HG03108 (cell line): Measurements from ENCODE around the gene RAB17.
A peak's percentile ranks its signal among the peaks of the same experiment; 100 is the strongest.

Source experiments
- ATAC-seq: cut with Tn5 transposase; IDR thresholded peaks from one replicate; pipeline ENCODE4 v1.9.1; 2021; ENCODE audit warnings: moderate library complexity; ENCODE audit not compliant: unreplicated experiment

Gene RAB17

DNA sequence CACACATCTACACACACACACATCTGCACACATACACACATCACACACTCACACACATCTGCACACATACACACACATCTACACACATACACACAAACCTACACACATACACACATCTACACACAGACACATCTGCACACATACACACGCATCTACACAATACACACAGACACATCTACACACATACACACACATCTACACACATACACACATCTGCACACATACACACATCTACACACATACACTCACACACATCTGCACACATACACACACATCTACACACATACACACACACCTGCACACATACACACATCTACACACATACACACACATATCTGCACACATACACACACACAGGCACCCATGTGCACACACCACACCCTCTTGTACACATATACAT, 24.6 kb downstream of the RAB17 start:
- no peak for ATAC-seq

DNA sequence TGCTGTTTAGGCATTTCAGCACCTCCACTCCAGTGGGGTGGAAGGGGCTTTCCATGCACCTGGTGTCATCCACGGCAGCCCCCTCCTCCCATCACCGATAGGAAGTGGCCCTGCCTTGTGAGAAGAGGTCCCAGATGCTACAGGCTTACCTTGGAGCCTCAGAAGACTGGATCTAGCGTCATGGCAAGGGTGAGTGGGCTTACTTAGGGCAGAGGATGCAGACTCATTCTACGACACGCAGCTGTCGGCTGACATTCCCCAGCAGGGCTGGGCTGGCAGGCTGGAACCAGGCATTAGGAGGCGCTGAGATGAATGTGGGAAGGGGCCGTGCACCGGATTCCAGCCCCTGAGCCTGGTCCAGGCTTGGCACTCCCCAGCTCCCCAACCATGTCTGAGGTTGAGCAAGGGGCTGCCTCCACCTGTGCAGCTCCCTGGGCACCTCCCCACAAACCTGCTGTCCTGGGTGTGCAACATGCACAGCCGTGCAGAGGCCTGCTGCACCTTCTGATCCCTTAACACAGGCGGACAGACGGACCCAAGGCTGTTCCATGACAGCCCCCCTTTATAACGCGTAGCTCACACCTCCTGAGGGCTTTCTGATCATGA, 25.9 kb downstream of the RAB17 start:
- no peak for ATAC-seq

DNA sequence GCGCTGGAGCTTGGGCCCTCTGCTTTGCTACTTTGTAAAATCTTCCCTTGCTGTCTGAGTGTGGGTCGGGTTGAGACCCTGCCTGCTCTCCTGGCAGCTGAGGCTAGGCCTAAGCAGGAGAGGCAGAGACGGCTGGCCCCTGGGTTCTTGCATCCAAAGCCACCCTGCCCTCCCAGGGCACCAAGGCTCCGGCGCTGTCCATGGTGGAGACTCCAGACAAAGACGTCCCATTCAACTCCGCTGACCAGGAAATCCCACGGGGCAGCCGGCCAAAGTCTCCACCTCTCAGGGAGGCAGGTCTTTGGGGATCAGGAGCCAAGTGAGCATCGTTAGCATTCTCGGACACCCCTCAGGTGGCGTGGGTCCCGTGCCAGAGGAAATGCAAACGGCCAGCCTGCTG, 26.7 kb downstream of the RAB17 start:
- ATAC-seq = no peak

DNA sequence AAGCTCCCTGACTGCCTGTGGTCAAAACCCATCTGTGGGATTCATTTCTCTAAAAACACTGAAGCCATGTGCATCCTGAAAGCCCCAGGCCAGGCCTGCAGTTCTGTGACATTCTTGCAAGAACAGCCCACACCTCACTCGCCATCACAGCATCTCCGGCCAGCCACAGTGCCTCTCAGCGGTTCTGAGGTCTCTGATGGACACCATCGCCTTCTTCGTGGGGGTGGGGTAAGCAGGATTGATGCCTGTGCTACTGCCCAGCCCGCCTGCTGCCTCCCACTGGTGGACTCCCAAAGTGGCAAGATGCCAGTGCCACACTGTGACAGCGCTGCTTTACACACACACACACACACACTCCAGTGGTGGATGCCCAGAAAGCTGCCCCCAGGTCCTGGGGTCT, 29.3 kb downstream of the RAB17 start:
- ATAC-seq = no peak

DNA sequence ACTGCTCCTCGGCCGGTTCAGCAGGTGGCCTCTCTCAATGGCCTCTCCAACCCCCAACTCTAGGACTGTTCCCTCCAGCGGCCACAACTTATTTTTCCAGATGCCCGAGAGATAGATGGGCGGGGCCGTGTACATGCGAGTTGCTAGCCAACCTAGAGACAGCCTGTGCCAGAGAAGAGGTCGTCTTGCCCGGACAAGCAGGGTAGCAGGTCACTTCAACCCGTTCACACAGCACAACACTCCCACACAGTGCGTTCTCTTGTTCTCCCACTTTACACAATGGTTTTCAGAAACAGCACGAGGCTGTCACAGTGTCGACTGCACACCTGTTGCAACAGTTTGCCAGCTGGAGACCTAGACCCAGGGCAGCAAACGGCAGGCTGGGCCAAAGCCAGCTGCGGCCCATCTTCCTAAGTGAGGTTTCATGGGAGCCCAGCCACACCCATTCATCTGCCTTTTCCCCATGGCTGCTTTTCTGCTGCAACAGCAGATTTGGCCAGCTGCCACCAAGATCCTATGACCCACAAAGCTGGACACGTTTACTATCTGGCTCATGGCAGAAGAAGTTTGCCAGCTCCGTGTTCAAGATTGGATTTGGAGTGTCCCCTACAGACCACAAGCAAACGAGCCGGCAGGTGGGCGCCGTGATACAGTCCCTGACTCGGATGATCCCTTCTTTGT, 31.4 kb downstream of the RAB17 start:
- no peak for ATAC-seq

DNA sequence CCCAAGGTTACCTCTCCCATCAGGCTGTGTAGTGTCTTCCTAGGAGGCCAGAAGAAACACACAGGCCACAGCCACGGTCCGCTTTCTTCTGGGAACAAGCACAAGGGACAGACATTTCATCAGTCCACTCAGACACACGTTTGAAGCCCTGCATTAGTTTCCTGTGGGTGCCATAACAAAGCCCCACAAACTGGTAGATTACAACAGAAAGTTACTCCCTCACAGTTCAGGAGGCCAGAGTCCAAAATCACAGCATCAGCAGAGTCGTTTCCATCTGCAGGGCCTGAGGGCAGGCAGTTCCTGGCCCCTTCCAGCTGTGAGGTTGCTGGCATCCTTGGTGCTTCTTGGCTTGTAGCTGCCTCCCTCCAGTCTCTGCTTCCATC, 32.9 kb downstream of the RAB17 start:
- ATAC-seq = peak; percentile 17

DNA sequence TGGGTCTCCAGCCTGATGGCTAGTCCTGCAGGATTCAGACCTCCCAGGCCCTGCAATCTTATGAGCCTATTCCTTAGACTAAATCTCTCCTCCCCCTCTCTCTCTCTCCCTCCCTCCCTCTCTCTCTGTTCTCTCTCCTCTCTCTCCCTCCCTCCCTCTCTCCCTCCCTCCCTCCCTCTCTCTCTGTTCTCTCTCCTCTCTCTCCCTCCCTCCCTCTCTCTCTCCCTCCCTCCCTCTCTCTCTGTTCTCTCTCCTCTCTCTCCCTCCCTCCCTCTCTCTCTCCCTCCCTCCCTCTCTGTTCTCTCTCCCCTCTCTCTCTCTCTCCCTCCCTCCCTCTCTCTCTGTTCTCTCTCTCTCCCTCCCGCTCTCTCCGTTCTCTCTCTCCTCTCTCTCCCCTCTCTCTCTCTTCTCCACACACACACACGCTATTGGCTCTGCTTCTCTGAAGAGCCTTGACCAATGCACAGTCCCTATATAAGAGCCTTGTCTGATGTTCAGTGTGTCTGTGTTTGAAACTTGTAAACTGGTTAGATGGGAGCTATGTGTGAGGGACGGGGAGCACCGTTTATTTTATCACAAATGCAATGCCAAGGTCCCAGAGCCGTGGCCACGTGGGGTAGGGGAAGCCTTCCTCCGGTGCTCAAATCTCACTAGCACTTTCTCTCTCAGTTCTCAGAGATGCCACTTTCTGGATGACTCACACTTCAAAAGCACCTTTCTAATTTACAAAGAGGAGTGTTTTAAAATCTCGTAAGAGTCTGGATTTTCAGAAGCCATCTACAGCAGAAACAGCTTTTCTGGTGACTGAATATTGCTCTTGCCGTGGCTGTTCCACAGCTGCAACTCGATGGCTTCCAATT, 33.5 kb downstream of the RAB17 start:
- ATAC-seq = peak; percentile 91

DNA sequence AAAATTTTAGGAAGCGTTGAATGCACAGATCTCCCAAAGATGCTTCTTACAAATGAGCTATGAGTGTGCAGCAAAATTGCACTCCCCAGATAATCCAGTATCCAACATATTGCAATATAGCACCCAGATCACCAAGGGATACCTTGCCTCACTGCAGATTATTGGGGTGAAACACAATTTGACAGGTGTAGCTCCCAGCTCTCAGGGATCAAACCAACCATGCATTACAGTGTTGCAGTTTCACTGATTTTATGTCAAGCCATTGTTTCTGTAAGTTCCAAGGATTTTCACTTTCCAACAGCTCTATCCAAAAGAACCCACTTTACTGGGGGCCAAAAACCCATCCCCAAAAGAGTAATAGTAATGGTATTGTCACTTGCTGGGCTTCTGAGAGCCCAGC, 35.0 kb downstream of the RAB17 start:
- ATAC-seq = no peak

DNA sequence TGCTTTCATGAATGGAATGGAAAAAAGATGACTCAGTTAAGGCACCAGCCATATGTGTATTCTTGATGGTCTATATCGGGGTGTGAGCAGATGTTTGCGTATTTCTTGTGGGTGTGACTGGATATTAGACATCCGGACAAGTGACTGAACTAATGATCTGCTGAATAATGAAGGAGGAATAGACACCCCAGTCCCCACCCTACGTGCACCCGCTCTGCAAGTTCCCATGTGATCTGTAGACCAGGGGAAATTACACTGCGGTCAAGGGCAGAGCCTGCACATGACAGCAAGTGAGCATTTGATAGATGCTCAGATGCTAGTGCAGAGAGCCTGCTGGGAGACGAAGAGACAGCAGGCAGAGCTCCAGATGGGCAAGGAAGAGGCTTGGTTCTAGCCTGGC, 36.6 kb downstream of the RAB17 start:
- no peak for ATAC-seq

DNA sequence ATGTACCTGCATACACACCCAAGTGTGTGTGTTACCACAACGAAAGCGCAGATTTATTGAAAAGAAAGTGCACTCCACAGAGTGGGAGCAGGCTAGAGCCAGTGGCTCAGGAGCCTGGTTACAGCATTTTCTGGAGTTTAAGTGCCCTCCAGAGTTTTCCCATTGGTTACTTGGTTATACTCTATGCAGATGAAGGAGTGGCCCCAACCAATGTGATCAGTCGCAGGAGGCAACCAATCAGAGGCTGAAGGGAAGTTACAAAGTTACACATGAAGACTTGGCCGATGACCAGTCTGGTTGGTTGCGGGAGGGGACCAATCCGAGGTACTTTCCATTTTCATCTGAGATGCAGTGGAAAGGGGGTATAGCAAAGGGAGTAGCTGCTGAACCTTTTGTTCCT, 37.6 kb downstream of the RAB17 start:
- no peak for ATAC-seq

DNA sequence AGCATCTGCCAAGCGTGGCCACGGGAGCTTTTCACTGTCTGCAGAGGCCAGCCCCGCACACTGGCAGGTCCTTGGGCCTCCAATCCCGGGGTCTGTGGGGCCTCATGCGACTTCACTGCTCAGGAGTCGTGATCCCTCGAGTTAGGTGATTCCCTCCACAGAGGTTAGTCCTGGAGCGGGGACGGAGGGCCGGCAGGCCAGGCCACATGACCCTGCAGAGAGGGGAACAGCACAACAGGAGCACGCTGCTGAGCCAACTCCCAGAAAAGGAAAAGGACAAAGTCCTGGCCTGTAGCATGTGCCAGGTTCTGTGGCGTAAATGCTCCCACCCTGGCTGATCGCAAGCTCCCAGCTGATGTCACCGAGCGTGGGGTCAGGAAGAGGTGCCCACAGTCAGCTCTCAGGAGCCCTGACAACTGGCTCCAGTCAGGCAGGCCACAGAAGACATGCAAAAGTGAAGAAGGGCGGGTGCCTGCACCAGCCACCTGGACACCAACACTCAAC, 39.4 kb downstream of the RAB17 start:
- ATAC-seq = no peak

DNA sequence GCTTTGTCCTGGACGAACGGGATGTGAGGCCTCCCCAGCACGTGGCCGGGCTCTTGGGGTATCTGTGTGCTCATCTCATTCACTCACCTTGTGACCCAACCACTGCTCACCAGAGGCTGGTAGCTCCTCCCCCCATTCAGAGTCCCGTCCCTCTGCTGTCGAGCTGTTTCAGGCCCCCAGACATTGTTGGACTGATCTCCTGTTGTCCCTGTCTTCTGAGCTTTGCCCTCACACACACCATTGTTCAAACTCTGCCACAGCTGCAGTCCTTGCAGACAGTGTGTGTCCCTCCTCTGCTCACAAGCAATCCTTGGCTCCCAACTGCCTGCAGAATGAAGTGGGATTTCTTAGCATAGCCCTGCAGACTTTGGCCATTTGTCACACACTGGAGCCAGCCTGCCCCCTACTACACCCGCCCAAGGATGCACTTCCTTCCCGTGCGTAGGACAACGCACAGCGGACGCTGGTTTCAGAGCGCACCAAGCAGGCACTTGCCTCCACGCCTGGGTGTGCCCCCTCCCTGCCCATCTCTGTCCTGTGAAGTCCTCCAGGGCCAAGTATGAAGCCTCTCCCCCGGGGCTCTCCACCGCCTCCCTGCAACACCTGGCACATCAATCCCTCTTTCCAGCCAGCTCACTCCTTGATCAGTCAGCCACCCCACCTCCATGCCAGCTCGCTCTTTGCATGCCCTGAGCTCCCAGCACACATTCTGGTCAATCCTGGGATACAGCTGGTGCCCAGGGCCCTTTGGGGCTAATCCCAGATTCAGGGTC, 40.7 kb downstream of the RAB17 start:
- ATAC-seq = no peak

DNA sequence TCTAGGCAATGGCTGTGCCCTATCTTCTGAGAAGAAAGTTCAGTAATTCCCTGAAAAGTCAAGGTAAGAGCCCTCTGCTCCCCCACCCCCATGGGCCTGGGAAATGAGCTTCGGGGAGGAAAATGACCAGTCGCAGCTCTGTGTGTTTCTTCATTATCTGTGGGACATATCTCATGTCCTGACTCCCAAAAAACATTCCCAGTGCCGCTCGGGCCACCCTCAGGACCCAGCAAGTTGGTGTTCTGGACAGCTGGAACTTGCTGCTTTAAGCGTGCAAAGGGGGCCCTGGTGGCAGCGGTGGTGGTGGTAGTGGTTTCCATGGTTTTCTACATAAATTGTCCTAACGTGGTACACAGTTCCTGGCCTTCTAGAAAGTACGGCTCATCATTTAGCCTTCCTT, 41.3 kb downstream of the RAB17 start:
- no peak for ATAC-seq

DNA sequence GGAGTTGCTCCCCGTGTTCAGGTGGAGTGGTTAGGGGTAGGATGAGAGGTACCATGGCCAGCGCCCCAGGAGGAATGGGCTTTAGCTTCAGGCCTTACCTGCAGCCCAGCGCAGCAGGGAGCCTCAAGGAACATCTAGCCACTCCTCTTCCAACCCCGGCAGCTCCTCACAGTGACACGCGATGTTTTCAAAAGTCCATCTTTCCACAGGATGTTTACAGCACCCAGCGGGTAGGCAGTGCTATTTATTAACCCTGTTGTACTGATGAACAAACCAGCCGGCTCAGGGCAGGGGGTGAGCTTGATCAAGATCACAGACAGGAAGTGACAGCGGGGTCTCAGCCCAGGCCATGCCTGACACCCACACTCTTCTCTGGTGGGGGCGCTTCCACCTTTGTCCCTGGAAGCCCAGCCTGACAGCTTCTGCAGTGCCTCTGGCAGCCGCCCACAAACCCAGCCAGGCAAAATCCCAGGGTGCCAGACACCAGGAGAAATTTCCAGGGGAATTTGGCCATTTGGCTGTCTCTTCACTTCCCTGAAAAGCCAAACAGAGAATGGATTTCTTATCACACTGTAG, 42.6 kb downstream of the RAB17 start:
- no peak for ATAC-seq

DNA sequence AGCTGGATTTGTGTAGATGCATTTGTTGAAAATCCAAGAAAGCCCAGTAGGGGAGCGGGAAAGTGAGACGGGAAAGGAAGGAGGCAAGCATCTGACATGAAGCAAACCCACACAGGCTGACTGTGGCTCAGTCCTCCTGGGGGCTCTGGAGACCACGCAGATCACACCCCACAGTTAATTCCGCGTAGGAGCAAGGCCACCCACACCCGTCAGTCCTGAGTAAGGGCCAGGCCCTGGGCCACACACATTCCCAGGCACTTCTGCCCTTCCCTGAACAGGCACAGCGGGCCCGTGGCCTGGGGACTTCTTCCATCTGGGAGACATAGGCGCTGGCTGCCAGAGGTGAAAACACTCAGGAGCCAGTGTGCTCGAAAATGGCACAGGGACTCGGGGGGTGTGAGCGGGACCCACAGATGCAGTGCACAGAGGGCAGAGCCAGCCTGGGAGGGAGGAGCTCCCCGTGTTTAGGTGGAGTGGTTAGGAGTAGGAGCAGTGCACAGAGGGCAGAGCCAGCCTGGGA, 43.6 kb downstream of the RAB17 start:
- no peak for ATAC-seq

DNA sequence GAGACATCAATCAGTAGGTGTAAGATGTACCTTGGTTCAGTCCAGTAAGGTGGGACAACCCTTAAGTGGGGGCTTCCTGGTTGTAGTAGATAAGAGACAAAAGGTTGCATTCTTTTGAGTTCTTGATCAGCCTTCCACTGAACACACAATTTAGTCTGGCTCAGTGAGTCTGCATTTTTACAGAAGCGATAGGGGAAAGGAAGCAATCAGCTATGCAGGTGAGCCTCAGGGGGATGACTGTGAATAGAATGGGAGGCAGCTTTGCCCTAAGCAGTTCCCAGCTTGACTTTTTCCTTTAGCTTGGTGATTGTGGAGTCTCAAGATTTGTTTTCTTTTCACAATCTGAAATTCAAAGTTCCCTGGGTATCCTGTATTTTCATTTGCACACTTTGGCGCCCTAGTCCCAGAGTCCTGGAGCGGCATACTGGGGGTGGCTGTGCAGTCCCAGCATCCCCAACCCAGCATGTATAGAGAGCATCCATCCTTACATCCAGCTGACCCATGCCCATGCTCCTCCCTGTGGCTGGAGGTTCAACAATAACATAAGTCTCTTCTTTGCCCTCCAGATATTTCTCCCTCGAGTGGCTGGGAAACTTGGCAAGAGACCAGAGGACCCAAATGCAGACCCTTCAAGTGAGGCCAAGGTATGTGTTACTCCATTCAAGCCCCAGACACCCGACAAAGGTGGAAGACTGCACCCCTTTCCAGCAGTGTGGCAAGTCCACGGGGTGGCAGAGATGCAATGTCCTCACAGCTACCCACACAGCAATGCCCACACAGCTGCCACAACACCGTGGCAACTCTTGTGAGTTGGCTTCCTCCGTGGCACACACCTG, 44.3 kb downstream of the RAB17 start:
- ATAC-seq = no peak

DNA sequence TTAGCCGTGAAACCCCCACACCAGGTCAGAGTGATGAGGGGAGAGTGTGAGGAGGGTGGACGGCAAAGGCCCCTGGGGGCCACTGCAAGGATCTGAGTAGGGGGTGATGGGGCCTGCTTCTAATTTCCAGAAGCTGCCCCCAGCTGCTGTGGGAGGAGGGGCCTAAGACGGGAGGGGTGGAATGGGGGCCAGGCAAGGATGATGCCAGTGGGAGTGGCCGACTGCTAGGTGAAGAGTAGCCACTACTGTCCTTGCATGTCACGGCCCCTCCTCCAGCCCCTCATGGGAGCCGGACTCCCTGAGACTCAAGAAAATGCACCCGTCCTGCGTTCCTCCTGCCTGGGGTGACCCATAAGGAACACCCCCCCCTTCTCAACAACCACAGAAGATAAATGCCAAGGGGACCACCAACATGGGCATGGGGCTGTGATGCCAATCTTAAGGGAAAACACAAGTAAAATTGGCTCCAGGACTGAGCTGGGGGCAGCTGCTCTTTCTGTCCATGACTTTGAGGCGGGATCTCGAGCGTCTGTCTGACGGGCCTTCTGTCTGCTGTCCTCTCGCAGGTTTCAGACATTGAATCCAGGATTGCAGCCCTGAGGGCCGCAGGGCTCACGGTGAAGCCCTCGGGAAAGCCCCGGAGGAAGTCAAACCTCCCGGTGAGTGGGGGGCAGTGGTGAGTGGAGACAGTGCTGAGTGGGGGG, 48.4 kb downstream of the RAB17 start:
- ATAC-seq = no peak

DNA sequence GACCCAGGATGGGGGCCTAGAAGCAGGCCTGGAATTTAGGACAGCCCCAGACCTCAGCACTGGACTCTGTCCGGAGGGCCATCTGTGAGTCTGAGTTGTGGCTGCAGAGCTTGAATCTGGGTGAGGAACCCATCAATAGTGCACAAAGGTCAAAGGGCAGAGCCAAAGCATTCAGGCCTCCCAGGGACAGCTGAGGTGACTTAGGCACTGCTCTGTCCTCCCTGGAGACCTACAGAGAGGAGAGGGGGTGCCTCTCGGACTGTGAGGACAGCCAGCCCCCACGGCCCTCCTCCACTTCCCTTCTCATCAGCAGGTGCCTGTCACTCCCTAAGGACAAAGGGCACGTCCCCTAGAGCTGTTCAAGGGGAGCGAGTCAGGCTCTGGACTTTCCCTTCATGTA, 49.3 kb downstream of the RAB17 start:
- no peak for ATAC-seq

DNA sequence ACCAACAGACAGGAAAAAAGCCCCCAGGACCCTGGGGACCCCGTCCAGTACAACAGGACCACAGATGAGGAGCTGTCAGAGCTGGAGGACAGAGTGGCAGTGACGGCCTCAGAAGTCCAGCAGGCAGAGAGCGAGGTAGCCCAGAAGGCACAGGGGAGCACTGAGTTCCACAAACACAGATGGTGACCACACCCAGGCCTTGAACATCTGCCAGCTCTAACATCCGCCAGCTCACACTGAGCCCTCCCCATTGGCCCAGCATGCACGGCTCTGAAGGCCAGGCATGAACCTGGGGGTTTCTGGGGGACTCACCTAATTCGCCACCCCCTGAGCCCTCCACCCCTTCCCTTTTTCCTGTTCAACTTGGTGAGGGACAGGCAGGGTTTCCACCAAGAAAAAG, 49.7 kb downstream of the RAB17 start:
- no peak for ATAC-seq
